HepG2 (cell line): ENCODE results near the gene SNRPD2. TPM values are rescaled to one million over a fixed set of nuclear protein-coding genes. Genes with fewer than 3 reads are reported as not detected.

Source experiments
- ARHGAP35 ChIP-seq: sonication (generic); formaldehyde crosslinking; IDR thresholded peaks from 2 replicates; pipeline ENCODE4 v1.9.0; 2022; ENCODE audit warnings: mild to moderate bottlenecking, inconsistent platforms, moderate library complexity, missing genetic modification reagents, borderline replicate concordance
- ARNTL ChIP-seq: sonication (generic); formaldehyde crosslinking; IDR thresholded peaks from 2 replicates; pipeline ENCODE4 v1.4.0; 2020; ENCODE audit warnings: mild to moderate bottlenecking, missing genetic modification reagents
- GATAD1 ChIP-seq: IDR thresholded peaks from 2 replicates; pipeline ENCODE4 v1.6.1; 2016; ENCODE audit warnings: missing genetic modification reagents, missing compliant biosample characterization
- HDAC6 ChIP-seq: fragments of 200-600 bp; sonication (generic); IDR thresholded peaks from 2 replicates; pipeline ENCODE4 v1.7.0; 2017; ENCODE audit warnings: mild to moderate bottlenecking, antibody characterized with exemption, low read length, low read depth
- IKZF1 ChIP-seq: fragments of 450-650 bp; IDR thresholded peaks from 2 replicates; pipeline ENCODE4 v1.7.1; 2016
- JUND ChIP-seq: sonication (generic); formaldehyde crosslinking; IDR thresholded peaks from 2 replicates; pipeline ENCODE4 v1.8.0; 2022; ENCODE audit warnings: mild to moderate bottlenecking, missing genetic modification reagents
- MAFK ChIP-seq, 2 experiments: IDR thresholded peaks in 1 of 2; conservative IDR thresholded peaks in 1 of 2; 2 replicates each; pipeline ENCODE4 v1.6.1; 2011; ENCODE audit warnings: improper control_type of control experiment in 2 of 2, low read length in 2 of 2
- MED13 ChIP-seq: sonication (generic); formaldehyde crosslinking; IDR thresholded peaks from 2 replicates; pipeline ENCODE4 v1.5.0; 2020; ENCODE audit warnings: missing genetic modification reagents
- MED8 ChIP-seq: sonication (generic); formaldehyde crosslinking; IDR thresholded peaks from 2 replicates; pipeline ENCODE4 v1.8.1; 2023; ENCODE audit warnings: mild to moderate bottlenecking, missing genetic modification reagents; ENCODE audit not compliant: insufficient replicate concordance
- ONECUT2 ChIP-seq: sonication (generic); formaldehyde crosslinking; IDR thresholded peaks from 2 replicates; pipeline ENCODE4 v1.4.0; 2020; ENCODE audit warnings: missing genetic modification reagents
- PHF21A ChIP-seq: sonication (generic); formaldehyde crosslinking; IDR thresholded peaks from 2 replicates; pipeline ENCODE4 v1.5.0; 2020; ENCODE audit warnings: mild to moderate bottlenecking, missing genetic modification reagents
- RARA ChIP-seq: IDR thresholded peaks from 2 replicates; pipeline ENCODE4 v1.6.1; 2016; ENCODE audit warnings: missing genetic modification reagents, missing compliant biosample characterization
- SIX4 ChIP-seq: sonication (generic); formaldehyde crosslinking; IDR thresholded peaks from 2 replicates; pipeline ENCODE4 v1.4.0; 2020; ENCODE audit warnings: missing genetic modification reagents
- U2AF2 ChIP-seq: fragments of 200-400 bp; formaldehyde crosslinking; IDR thresholded peaks from 2 replicates; pipeline ENCODE4 v1.6.1; 2017; ENCODE audit warnings: low read depth, mild to moderate bottlenecking, low read length
- ZBTB42 ChIP-seq: sonication (generic); formaldehyde crosslinking; IDR thresholded peaks from 2 replicates; pipeline ENCODE4 v1.5.0; 2020; ENCODE audit warnings: mild to moderate bottlenecking, missing genetic modification reagents
- ZBTB8A ChIP-seq: sonication (generic); formaldehyde crosslinking; IDR thresholded peaks from 2 replicates; pipeline ENCODE4 v1.4.0; 2020; ENCODE audit warnings: mild to moderate bottlenecking, low read depth, missing genetic modification reagents, borderline replicate concordance
- ZIK1 ChIP-seq: sonication (generic); formaldehyde crosslinking; IDR thresholded peaks from 2 replicates; pipeline ENCODE4 v1.5.0; 2020; ENCODE audit warnings: mild to moderate bottlenecking, low read depth, missing genetic modification reagents, borderline replicate concordance
- ZNF431 ChIP-seq: sonication (generic); formaldehyde crosslinking; IDR thresholded peaks from 2 replicates; pipeline ENCODE4 v1.9.0; 2022; ENCODE audit warnings: missing genetic modification reagents, low read depth, mild to moderate bottlenecking, borderline replicate concordance
- ZNF468 ChIP-seq: sonication (generic); formaldehyde crosslinking; IDR thresholded peaks from 2 replicates; pipeline ENCODE4 v1.8.0; 2022; ENCODE audit warnings: mild to moderate bottlenecking, moderate library complexity, missing genetic modification reagents
- ZNF530 ChIP-seq: sonication (generic); formaldehyde crosslinking; IDR thresholded peaks from 2 replicates; pipeline ENCODE4 v1.5.0; 2020; ENCODE audit warnings: low read depth, mild to moderate bottlenecking, missing genetic modification reagents
- ZNF572 ChIP-seq: sonication (generic); formaldehyde crosslinking; IDR thresholded peaks from 2 replicates; pipeline ENCODE4 v1.5.1; 2020; ENCODE audit warnings: mild to moderate bottlenecking, missing genetic modification reagents
- ZNF891 ChIP-seq: sonication (generic); formaldehyde crosslinking; IDR thresholded peaks from 2 replicates; pipeline ENCODE4 v1.5.0; 2020; ENCODE audit warnings: mild to moderate bottlenecking, missing genetic modification reagents
- ZSCAN22 ChIP-seq: sonication (generic); formaldehyde crosslinking; IDR thresholded peaks from 2 replicates; pipeline ENCODE4 v1.4.0; 2020; ENCODE audit warnings: mild to moderate bottlenecking, missing genetic modification reagents
- polyA plus RNA-seq, 8 experiments: library from polyadenylated mRNA; depleted of rRNA in 3 of 8; stranded (reverse) in 7 of 8; unstranded in 1 of 8; fragments of >200 nt; fragmentation: Illumina TruSeq in 4 of 8; extraction: Trizol in 4 of 8; gene quantifications; 2 replicates each; pipeline versions ENCODE4 v1.2.1 to v1.2.3, GENCODE V29; 2011 to 2016; ENCODE audit warnings: low read depth in 4 of 8, missing spikeins in 1 of 8, mixed read lengths in 1 of 8; ENCODE audit not compliant: insufficient read depth in 1 of 8
- total RNA-seq, 5 experiments: library from RNA; depleted of rRNA; stranded (reverse); fragments of >200 nt; fragmentation: Illumina TruSeq; extraction: Trizol; gene quantifications; 2 replicates each; pipeline ENCODE4 v1.2.3, GENCODE V29; 2016; ENCODE audit warnings: low read depth in 1 of 5
- TF ChIP-seq, protein P1 (sequence below): IDR thresholded peaks from 2 replicates; pipeline ENCODE4 v1.6.1; 2016; ENCODE audit warnings: missing genetic modification reagents, missing compliant biosample characterization
- TF ChIP-seq, protein P2 (sequence below): sonication (generic); formaldehyde crosslinking; IDR thresholded peaks from 2 replicates; pipeline ENCODE4 v1.4.0; 2020; ENCODE audit warnings: missing genetic modification reagents
- TF ChIP-seq, protein P3 (sequence below): sonication (generic); formaldehyde crosslinking; IDR thresholded peaks from 2 replicates; pipeline ENCODE4 v1.5.1; 2020; ENCODE audit warnings: mild to moderate bottlenecking, missing genetic modification reagents, moderate library complexity

Gene SNRPD2
- total and polyA plus RNA-seq, 2 of the 13 experiments (the other 11 are each of a cell fraction or from before 2014, with no cell fraction given), result 299 to 485 TPM

DNA sequence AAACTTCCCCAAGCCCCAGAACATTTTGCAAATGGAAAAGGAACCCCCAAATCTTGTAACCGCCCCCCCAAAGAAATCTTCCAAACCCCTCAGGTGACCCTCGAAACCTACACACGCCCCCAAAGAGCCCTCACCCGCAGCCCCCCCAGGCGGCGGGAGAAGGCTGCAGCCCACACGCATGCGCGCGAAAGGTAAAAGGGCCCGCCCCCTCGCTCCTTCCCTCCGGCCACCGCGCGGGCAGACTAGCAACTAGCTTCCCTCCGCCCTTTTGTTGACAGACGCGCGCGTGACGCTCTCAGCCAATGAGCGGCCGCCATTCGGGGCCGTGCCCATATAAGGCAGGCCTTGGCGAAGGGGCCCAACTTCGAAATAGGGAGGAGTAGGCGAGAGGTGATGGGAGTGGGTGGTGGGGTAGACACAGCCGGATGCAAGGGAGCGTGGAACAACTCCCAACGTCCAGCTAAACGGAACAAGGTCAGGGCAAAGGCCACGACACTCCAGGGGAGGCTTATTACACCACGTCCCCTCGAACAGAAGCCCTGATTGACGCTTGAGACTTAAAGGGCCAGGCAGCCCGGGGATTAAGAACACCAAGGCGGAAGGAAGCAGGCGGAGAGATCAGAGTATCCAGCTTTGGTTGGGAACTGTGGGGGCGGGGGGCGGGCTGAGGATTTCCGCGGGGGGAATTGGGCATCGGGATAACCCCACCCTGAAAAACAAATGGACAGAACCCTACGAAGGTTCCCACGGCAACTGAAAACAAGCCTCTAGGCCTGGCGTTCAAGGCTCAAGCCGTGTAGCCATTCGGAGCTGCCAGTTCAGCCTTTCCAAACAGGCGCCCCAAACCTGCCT, 25.6 kb upstream of the SNRPD2 start (continued):
- TF ChIP-seq, protein P1, sequence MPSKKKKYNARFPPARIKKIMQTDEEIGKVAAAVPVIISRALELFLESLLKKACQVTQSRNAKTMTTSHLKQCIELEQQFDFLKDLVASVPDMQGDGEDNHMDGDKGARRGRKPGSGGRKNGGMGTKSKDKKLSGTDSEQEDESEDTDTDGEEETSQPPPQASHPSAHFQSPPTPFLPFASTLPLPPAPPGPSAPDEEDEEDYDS, result peak; percentile 75
- TF ChIP-seq ZNF468 (CRISPR knock-in tag) (no peak), ARNTL (CRISPR knock-in tag) (peak; percentile 83), ZIK1 (0 out of 2 replicates have a peak, but pooled peaks have one; percentile 61), IKZF1 (no peak), ZSCAN22 (CRISPR knock-in tag) (no peak), ZNF572 (CRISPR knock-in tag) (no peak), ZNF431 (CRISPR knock-in tag) (peak; percentile 58; the same call in 1 of the 2 replicates), ARHGAP35 (CRISPR knock-in tag) (no peak), ZBTB8A (CRISPR knock-in tag) (no peak), GATAD1 (CRISPR knock-in tag) (peak; percentile 80), ONECUT2 (CRISPR knock-in tag) (no peak), U2AF2 (peak; percentile 23; the same call in 1 of the 2 replicates), SIX4 (peak; percentile 67; the same call in 1 of the 2 replicates), ZNF530 (CRISPR knock-in tag) (no peak), HDAC6 (no peak), JUND (CRISPR knock-in tag) (peak; percentile 44; the same call in 1 of the 2 replicates), MAFK (conservative IDR thresholded peaks at IDR 0.05 in 1 of 2, IDR thresholded peaks at IDR 0.05 in 1 of 2; ENCODE audit: low read length in 2 of 2) (no peak), RARA (CRISPR knock-in tag) (peak; percentile 88), PHF21A (CRISPR knock-in tag) (peak; percentile 95), MED8 (CRISPR knock-in tag) (no peak), MED13 (CRISPR knock-in tag) (peak; percentile 74; the same call in 1 of the 2 replicates), ZNF891 (CRISPR knock-in tag) (0 out of 2 replicates have a peak, but pooled peaks have one; percentile 50), ZBTB42 (CRISPR knock-in tag) (no peak)
- TF ChIP-seq, protein P2, sequence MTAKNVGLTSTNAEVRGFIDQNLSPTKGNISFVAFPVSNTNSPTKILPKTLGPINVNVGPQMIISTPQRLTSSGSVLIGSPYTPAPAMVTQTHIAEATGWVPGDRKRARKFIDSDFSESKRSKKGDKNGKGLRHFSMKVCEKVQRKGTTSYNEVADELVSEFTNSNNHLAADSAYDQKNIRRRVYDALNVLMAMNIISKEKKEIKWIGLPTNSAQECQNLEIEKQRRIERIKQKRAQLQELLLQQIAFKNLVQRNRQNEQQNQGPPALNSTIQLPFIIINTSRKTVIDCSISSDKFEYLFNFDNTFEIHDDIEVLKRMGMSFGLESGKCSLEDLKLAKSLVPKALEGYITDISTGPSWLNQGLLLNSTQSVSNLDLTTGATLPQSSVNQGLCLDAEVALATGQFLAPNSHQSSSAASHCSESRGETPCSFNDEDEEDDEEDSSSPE (CRISPR knock-in tag), result peak; percentile 87
- TF ChIP-seq, protein P3, sequence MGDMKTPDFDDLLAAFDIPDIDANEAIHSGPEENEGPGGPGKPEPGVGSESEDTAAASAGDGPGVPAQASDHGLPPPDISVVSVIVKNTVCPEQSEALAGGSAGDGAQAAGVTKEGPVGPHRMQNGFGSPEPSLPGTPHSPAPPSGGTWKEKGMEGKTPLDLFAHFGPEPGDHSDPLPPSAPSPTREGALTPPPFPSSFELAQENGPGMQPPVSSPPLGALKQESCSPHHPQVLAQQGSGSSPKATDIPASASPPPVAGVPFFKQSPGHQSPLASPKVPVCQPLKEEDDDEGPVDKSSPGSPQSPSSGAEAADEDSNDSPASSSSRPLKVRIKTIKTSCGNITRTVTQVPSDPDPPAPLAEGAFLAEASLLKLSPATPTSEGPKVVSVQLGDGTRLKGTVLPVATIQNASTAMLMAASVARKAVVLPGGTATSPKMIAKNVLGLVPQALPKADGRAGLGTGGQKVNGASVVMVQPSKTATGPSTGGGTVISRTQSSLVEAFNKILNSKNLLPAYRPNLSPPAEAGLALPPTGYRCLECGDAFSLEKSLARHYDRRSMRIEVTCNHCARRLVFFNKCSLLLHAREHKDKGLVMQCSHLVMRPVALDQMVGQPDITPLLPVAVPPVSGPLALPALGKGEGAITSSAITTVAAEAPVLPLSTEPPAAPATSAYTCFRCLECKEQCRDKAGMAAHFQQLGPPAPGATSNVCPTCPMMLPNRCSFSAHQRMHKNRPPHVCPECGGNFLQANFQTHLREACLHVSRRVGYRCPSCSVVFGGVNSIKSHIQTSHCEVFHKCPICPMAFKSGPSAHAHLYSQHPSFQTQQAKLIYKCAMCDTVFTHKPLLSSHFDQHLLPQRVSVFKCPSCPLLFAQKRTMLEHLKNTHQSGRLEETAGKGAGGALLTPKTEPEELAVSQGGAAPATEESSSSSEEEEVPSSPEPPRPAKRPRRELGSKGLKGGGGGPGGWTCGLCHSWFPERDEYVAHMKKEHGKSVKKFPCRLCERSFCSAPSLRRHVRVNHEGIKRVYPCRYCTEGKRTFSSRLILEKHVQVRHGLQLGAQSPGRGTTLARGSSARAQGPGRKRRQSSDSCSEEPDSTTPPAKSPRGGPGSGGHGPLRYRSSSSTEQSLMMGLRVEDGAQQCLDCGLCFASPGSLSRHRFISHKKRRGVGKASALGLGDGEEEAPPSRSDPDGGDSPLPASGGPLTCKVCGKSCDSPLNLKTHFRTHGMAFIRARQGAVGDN (CRISPR knock-in tag), result peak; percentile 84
